Loucy (cell line): Measurements from ENCODE around the gene OR11H12.
"Not testable (repeated sequence)": the region's sequence is repeated elsewhere in the genome, so short reads cannot be mapped to it uniquely, and the experiment has no call there.

Source experiments
- EZH2phosphoT487 ChIP-seq: fragments of 200-600 bp; IDR thresholded peaks from 2 replicates; pipeline ENCODE4 v1.6.1; 2018; ENCODE audit warnings: antibody characterized with exemption, mild to moderate bottlenecking, moderate library complexity, borderline replicate concordance
- TF ChIP-seq, protein P1 (sequence below): fragments of 200-600 bp; sonication (generic); conservative IDR thresholded peaks from 2 replicates; pipeline ENCODE4 v1.5.1; 2014; ENCODE audit warnings: mild to moderate bottlenecking, antibody characterized with exemption, low read length

DNA sequence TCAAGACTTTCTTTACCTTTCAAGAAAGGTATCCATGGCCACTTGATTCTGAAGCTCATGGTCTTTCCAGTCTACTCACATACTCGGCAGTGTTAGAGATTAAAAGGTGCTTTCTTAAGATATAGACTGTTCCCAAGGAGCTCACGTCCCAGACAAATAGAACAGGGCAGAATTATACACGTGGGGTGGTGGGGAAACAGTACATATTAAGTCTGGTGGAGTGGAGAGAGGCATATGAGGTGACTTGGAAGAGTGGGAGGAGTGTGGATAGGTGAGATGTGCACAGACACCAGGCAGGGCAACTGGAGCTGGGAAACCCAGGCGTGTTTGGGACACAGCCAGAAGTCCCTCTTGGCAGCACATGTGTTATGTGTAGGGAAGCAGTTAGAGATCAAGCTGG lies 37.9 kb downstream of the OR11H12 start:
- TF ChIP-seq, protein P1, sequence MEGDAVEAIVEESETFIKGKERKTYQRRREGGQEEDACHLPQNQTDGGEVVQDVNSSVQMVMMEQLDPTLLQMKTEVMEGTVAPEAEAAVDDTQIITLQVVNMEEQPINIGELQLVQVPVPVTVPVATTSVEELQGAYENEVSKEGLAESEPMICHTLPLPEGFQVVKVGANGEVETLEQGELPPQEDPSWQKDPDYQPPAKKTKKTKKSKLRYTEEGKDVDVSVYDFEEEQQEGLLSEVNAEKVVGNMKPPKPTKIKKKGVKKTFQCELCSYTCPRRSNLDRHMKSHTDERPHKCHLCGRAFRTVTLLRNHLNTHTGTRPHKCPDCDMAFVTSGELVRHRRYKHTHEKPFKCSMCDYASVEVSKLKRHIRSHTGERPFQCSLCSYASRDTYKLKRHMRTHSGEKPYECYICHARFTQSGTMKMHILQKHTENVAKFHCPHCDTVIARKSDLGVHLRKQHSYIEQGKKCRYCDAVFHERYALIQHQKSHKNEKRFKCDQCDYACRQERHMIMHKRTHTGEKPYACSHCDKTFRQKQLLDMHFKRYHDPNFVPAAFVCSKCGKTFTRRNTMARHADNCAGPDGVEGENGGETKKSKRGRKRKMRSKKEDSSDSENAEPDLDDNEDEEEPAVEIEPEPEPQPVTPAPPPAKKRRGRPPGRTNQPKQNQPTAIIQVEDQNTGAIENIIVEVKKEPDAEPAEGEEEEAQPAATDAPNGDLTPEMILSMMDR = not testable (repeated sequence)
- TF ChIP-seq EZH2phosphoT487 = not testable (repeated sequence)
